ENCODE data around the gene B3GNT7.

The B3GNT7 gene

GRCh38 chr2:231361701-231362554 lies 33.6 kb upstream of the B3GNT7 start:
- H3K18ac ChIP-seq (ENCODE audit: low read length) = no peak overlapping the region
- peak overlapping the region; percentile 65 for H3K56ac ChIP-seq (ENCODE audit: low read length)
- H4K8ac ChIP-seq (ENCODE audit: low read depth, low read length) = no peak overlapping the region
- no peaks in the 10 kb centered on the region for H3K4me1 ChIP-seq (ENCODE audit: control insufficient read depth, low read depth, low read length)
- no peak overlapping the region for H3K27ac ChIP-seq (ENCODE audit: low read depth, low read length)
- H3K27me3 ChIP-seq (ENCODE audit: insufficient read depth, low read length, poor library complexity) = no peaks in the 10 kb centered on the region
- H3K79me2 ChIP-seq (ENCODE audit: control insufficient read depth, insufficient read depth, low read length) = no peaks in the 10 kb centered on the region
- no peak overlapping the region for H3K4me3 ChIP-seq (ENCODE audit: low read length)
- no peak overlapping the region for H3K4me2 ChIP-seq (ENCODE audit: low read length)
- no peak overlapping the region for H4K5ac ChIP-seq (ENCODE audit: low read length)
- peak overlapping the region; percentile 66 for H3K23ac ChIP-seq (ENCODE audit: low read length)
- no peak overlapping the region for H2BK15ac ChIP-seq (replicated peaks; ENCODE audit: low read depth)
- H2AK5ac ChIP-seq (ENCODE audit: low read length) = peak overlapping the region; percentile 18
- WGBS (ENCODE audit: extremely low coverage, insufficient coverage, low lambda C conversion rate) = no CpG with 5 or more reads among the region's 12 CpGs
- peak overlapping the region; percentile 20 for H2BK5ac ChIP-seq (ENCODE audit: low read length)
- H3K36me3 ChIP-seq (ENCODE audit: control insufficient read depth, insufficient read depth, low read length) = no peaks in the 10 kb centered on the region
- peak; percentile 33 for DNase-seq
- H2BK120ac ChIP-seq (ENCODE audit: low read depth, low read length) = no peak overlapping the region
- no peak overlapping the region for H3K4ac ChIP-seq (ENCODE audit: low read depth, low read length)
- H3K9ac ChIP-seq (ENCODE audit: low read length) = no peak overlapping the region
- H3K79me1 ChIP-seq (ENCODE audit: low read length) = no peaks in the 10 kb centered on the region

- DNase-seq = no peak
- Histone ChIP-seq H2BK120ac (ENCODE audit: low read depth, low read length) (no peak overlapping the region), H3K9ac (ENCODE audit: low read length) (no peak overlapping the region), H2BK5ac (ENCODE audit: low read length) (peak overlapping the region; percentile 17), H3K4me2 (ENCODE audit: low read length) (no peak overlapping the region), H4K5ac (ENCODE audit: low read length) (no peak overlapping the region), H3K4me1 (ENCODE audit: control insufficient read depth, low read depth, low read length) (no peaks in the 10 kb centered on the region), H4K8ac (ENCODE audit: low read depth, low read length) (no peak overlapping the region), H3K18ac (ENCODE audit: low read length) (no peak overlapping the region), H2BK15ac (replicated peaks; ENCODE audit: low read depth) (no peak overlapping the region), H3K4ac (ENCODE audit: low read depth, low read length) (no peak overlapping the region), H3K56ac (ENCODE audit: low read length) (peak overlapping the region; percentile 12), H3K27me3 (ENCODE audit: insufficient read depth, low read length, poor library complexity) (no peaks in the 10 kb centered on the region), H2AK5ac (ENCODE audit: low read length) (no peak overlapping the region), H3K23ac (ENCODE audit: low read length) (no peak overlapping the region), H3K4me3 (ENCODE audit: low read length) (no peak overlapping the region), H3K36me3 (ENCODE audit: control insufficient read depth, insufficient read depth, low read length) (no peaks in the 10 kb centered on the region), H3K27ac (ENCODE audit: low read depth, low read length) (no peak overlapping the region), H3K79me2 (ENCODE audit: control insufficient read depth, insufficient read depth, low read length) (no peaks in the 10 kb centered on the region), H3K79me1 (ENCODE audit: low read length) (no peaks in the 10 kb centered on the region)
- no CpG with 5 or more reads among the region's 9 CpGs for WGBS (ENCODE audit: extremely low coverage, insufficient coverage, low lambda C conversion rate)
Observed at GRCh38 chr2:231362555-231363184, 32.8 kb upstream of the B3GNT7 start.

GRCh38 chr2:231364061-231364460 lies 31.4 kb upstream of the B3GNT7 start:
- Histone ChIP-seq H2AK5ac (ENCODE audit: low read length) (peak overlapping the region; percentile 22), H3K4ac (ENCODE audit: low read depth, low read length) (no peak overlapping the region), H3K27me3 (ENCODE audit: insufficient read depth, low read length, poor library complexity) (no peaks in the 10 kb centered on the region), H2BK120ac (ENCODE audit: low read depth, low read length) (no peak overlapping the region), H4K5ac (ENCODE audit: low read length) (no peak overlapping the region), H3K27ac (ENCODE audit: low read depth, low read length) (no peak overlapping the region), H3K4me2 (ENCODE audit: low read length) (no peak overlapping the region), H3K36me3 (ENCODE audit: control insufficient read depth, insufficient read depth, low read length) (no peaks in the 10 kb centered on the region), H4K8ac (ENCODE audit: low read depth, low read length) (no peak overlapping the region), H3K4me1 (ENCODE audit: control insufficient read depth, low read depth, low read length) (no peaks in the 10 kb centered on the region), H3K4me3 (ENCODE audit: low read length) (no peak overlapping the region), H2BK5ac (ENCODE audit: low read length) (no peak overlapping the region), H2BK15ac (replicated peaks; ENCODE audit: low read depth) (no peak overlapping the region), H3K56ac (ENCODE audit: low read length) (no peak overlapping the region), H3K9ac (ENCODE audit: low read length) (no peak overlapping the region), H3K23ac (ENCODE audit: low read length) (no peak overlapping the region), H3K79me2 (ENCODE audit: control insufficient read depth, insufficient read depth, low read length) (no peaks in the 10 kb centered on the region), H3K79me1 (ENCODE audit: low read length) (no peaks in the 10 kb centered on the region), H3K18ac (ENCODE audit: low read length) (no peak overlapping the region)
- no peak for DNase-seq
- WGBS (ENCODE audit: extremely low coverage, insufficient coverage, low lambda C conversion rate) = no CpG with 5 or more reads among the region's 5 CpGs

- no peak overlapping the region for H3K4me2 ChIP-seq (ENCODE audit: low read length)
- H3K56ac ChIP-seq (ENCODE audit: low read length) = peak overlapping the region; percentile 66
- H3K36me3 ChIP-seq (ENCODE audit: control insufficient read depth, insufficient read depth, low read length) = no peaks in the 10 kb centered on the region
- no peak overlapping the region for H3K9ac ChIP-seq (ENCODE audit: low read length)
- no peaks in the 10 kb centered on the region for H3K79me1 ChIP-seq (ENCODE audit: low read length)
- no peak overlapping the region for H2BK15ac ChIP-seq (replicated peaks; ENCODE audit: low read depth)
- peak overlapping the region; percentile 7 for H3K27ac ChIP-seq (ENCODE audit: low read depth, low read length)
- peak; percentile 79 for DNase-seq
- no peak overlapping the region for H4K5ac ChIP-seq (ENCODE audit: low read length)
- H2BK5ac ChIP-seq (ENCODE audit: low read length) = peak overlapping the region; percentile 10
- no peak overlapping the region for H3K23ac ChIP-seq (ENCODE audit: low read length)
- H3K18ac ChIP-seq (ENCODE audit: low read length) = peak overlapping the region; percentile 33
- no peak overlapping the region for H3K4ac ChIP-seq (ENCODE audit: low read depth, low read length)
- no CpG with 5 or more reads among the region's 22 CpGs for WGBS (ENCODE audit: extremely low coverage, insufficient coverage, low lambda C conversion rate)
- H2AK5ac ChIP-seq (ENCODE audit: low read length) = no peak overlapping the region
- no peaks in the 10 kb centered on the region for H3K27me3 ChIP-seq (ENCODE audit: insufficient read depth, low read length, poor library complexity)
- H3K79me2 ChIP-seq (ENCODE audit: control insufficient read depth, insufficient read depth, low read length) = no peaks in the 10 kb centered on the region
- H4K8ac ChIP-seq (ENCODE audit: low read depth, low read length) = no peak overlapping the region
- H3K4me1 ChIP-seq (ENCODE audit: control insufficient read depth, low read depth, low read length) = peaks cover 3% of the 10 kb centered on the region
- no peak overlapping the region for H2BK120ac ChIP-seq (ENCODE audit: low read depth, low read length)
- no peak overlapping the region for H3K4me3 ChIP-seq (ENCODE audit: low read length)
Observed at GRCh38 chr2:231364961-231365810, 30.3 kb upstream of the B3GNT7 start.

- DNase-seq = no peak
Observed at GRCh38 chr2:231367178-231367577, 28.3 kb upstream of the B3GNT7 start.

More at GRCh38 chr2:231367178-231367577, 28.3 kb upstream of the B3GNT7 start:
- no peak overlapping the region for H2BK5ac ChIP-seq (ENCODE audit: low read length)
- H3K79me2 ChIP-seq (ENCODE audit: control insufficient read depth, insufficient read depth, low read length) = no peaks in the 10 kb centered on the region
- no peaks in the 10 kb centered on the region for H3K27me3 ChIP-seq (ENCODE audit: insufficient read depth, low read length, poor library complexity)
- H2BK15ac ChIP-seq (replicated peaks; ENCODE audit: low read depth) = no peak overlapping the region
- peaks cover 6% of the 10 kb centered on the region for H3K4me1 ChIP-seq (ENCODE audit: control insufficient read depth, low read depth, low read length)
- H3K79me1 ChIP-seq (ENCODE audit: low read length) = no peaks in the 10 kb centered on the region
- H3K4me3 ChIP-seq (ENCODE audit: low read length) = no peak overlapping the region
- no peak overlapping the region for H2AK5ac ChIP-seq (ENCODE audit: low read length)
- H4K5ac ChIP-seq (ENCODE audit: low read length) = no peak overlapping the region
- H3K9ac ChIP-seq (ENCODE audit: low read length) = no peak overlapping the region
- no peak overlapping the region for H2BK120ac ChIP-seq (ENCODE audit: low read depth, low read length)
- no peak overlapping the region for H3K56ac ChIP-seq (ENCODE audit: low read length)
- H3K18ac ChIP-seq (ENCODE audit: low read length) = no peak overlapping the region
- no peak overlapping the region for H3K23ac ChIP-seq (ENCODE audit: low read length)
- H3K4me2 ChIP-seq (ENCODE audit: low read length) = no peak overlapping the region
- no peak overlapping the region for H4K8ac ChIP-seq (ENCODE audit: low read depth, low read length)
- no peak overlapping the region for H3K4ac ChIP-seq (ENCODE audit: low read depth, low read length)
- H3K36me3 ChIP-seq (ENCODE audit: control insufficient read depth, insufficient read depth, low read length) = no peaks in the 10 kb centered on the region
- H3K27ac ChIP-seq (ENCODE audit: low read depth, low read length) = no peak overlapping the region
- no CpG with 5 or more reads among the region's 8 CpGs for WGBS (ENCODE audit: extremely low coverage, insufficient coverage, low lambda C conversion rate)

Data from mesendoderm (in vitro differentiated cells).